Measurements from ENCODE around the gene GAD2.
"Not testable (repeated sequence)": the region's sequence is repeated elsewhere in the genome, so short reads cannot be mapped to it uniquely, and the experiment has no call there.

The GAD2 gene

DNA sequence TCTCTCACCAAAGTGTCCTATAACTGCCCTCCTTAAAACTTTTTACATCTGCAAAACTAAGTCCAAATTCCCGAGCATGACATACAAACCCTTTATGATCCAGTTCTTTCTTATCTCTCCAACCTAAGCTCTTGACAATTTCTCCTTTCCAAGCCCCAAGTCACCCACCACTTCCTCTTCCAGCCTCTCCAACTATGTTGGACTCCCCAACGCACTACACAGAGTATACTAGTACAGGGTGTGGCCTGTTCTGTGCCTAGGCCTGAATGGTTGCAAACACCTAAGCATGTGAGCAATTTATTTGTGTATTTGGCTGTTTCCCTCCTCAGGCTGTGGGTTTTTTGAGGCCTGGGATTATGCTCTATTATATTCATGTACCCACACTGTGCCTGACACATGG is 120.4 kb downstream of the GAD2 start:
- WGBS = 69% methylated on average over 1 of the region's 2 CpGs

DNA sequence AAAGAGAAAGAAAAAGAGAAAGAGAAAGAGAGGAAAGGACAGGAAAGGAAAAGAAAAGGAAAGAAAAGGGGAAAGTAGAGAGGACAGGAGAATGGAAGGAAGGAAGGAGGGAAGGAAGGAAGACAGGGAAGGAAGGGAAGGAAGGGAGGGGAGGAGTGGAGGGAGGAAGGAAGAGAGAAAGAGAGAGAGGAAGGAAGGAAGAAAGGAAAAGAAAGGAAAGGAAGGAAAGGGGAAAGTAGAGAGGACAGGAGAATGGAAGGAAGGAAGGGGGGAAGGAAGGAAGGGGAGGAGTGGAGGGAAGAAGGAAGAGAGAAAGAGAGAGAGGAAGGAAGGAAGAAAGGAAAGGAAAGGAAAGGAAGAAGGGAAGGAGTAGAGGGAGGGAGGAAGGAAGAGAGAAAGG is 125.1 kb downstream of the GAD2 start:
- no peaks in the 10 kb centered on the region for H3K27me3 ChIP-seq (ENCODE audit: control insufficient read depth in 1 of 2, insufficient read depth in 1 of 2, low read length in 2 of 2)
- no peak overlapping the region for H2AFZ ChIP-seq (ENCODE audit: low read depth, low read length)
- no peaks in the 10 kb centered on the region for H3K79me1 ChIP-seq (replicated peaks; ENCODE audit: low read length, poor library complexity, severe bottlenecking)
- no peak overlapping the region for H2BK15ac ChIP-seq (ENCODE audit: low read depth, poor library complexity, severe bottlenecking)
- no peak overlapping the region for H2BK120ac ChIP-seq (ENCODE audit: low read depth, low read length)
- no peak overlapping the region for H4K91ac ChIP-seq (ENCODE audit: low read length)
- no peak overlapping the region for H3K18ac ChIP-seq (ENCODE audit: low read depth in 1 of 2, low read length in 2 of 2)
- H2BK12ac ChIP-seq (ENCODE audit: low read length in 2 of 2) = no peak overlapping the region
- H3K4me1 ChIP-seq (ENCODE audit: control insufficient read depth, insufficient read depth, low read depth, low read length) = no peaks in the 10 kb centered on the region
- H2AK5ac ChIP-seq (ENCODE audit: low read length, severe bottlenecking) = no peak overlapping the region
- H3K4me3 ChIP-seq (ENCODE audit: insufficient read depth in 1 of 2, low read depth in 1 of 2, low read length in 2 of 2) = no peak overlapping the region
- no peak overlapping the region for H3K14ac ChIP-seq (ENCODE audit: low read length in 2 of 2)
- no peaks in the 10 kb centered on the region for H3K36me3 ChIP-seq (ENCODE audit: control insufficient read depth in 1 of 2, insufficient read depth in 2 of 2, low read depth in 1 of 2, low read length in 2 of 2)
- H2BK5ac ChIP-seq (ENCODE audit: low read depth, low read length, poor library complexity, severe bottlenecking) = no peak overlapping the region
- no peaks in the 10 kb centered on the region for H3K9me3 ChIP-seq (ENCODE audit: control insufficient read depth, low read length)
- H3K27ac ChIP-seq (ENCODE audit: low read length, poor library complexity, severe bottlenecking) = no peak overlapping the region
- no peak overlapping the region for H4K8ac ChIP-seq (ENCODE audit: low read length)
- no peak overlapping the region for H3K23ac ChIP-seq (ENCODE audit: low read length in 2 of 2)
- no peak overlapping the region for H3K4me2 ChIP-seq (ENCODE audit: low read length, poor library complexity, severe bottlenecking)
- DNase-seq = no peak
- H3K4ac ChIP-seq (ENCODE audit: low read depth in 1 of 2, low read length in 2 of 2) = no peak overlapping the region
- no peak overlapping the region for H3K9ac ChIP-seq (ENCODE audit: low read length)

More for the DNA sequence above, 120.4 kb downstream of the GAD2 start:
- Histone ChIP-seq H3K9ac (ENCODE audit: low read length) (no peak overlapping the region), H3K4ac (ENCODE audit: low read depth in 1 of 2, low read length in 2 of 2) (no peak overlapping the region), H2BK12ac (ENCODE audit: low read length in 2 of 2) (no peak overlapping the region), H3K23ac (ENCODE audit: low read length in 2 of 2) (no peak overlapping the region), H4K91ac (ENCODE audit: low read length) (no peak overlapping the region), H2AFZ (ENCODE audit: low read depth, low read length) (no peak overlapping the region), H3K27me3 (ENCODE audit: control insufficient read depth in 1 of 2, insufficient read depth in 1 of 2, low read length in 2 of 2) (peaks cover 0 to 1% of the 10 kb centered on the region in 2 experiments), H4K8ac (ENCODE audit: low read length) (no peak overlapping the region), H3K18ac (ENCODE audit: low read depth in 1 of 2, low read length in 2 of 2) (no peak overlapping the region), H3K9me3 (ENCODE audit: control insufficient read depth, low read length) (peaks cover 5% of the 10 kb centered on the region), H3K4me1 (ENCODE audit: control insufficient read depth, insufficient read depth, low read depth, low read length) (peaks cover 4% of the 10 kb centered on the region), H2BK120ac (ENCODE audit: low read depth, low read length) (no peak overlapping the region), H3K36me3 (ENCODE audit: control insufficient read depth in 1 of 2, insufficient read depth in 2 of 2, low read depth in 1 of 2, low read length in 2 of 2) (no peaks in the 10 kb centered on the region), H2AK5ac (ENCODE audit: low read length, severe bottlenecking) (no peak overlapping the region), H3K27ac (ENCODE audit: low read length, poor library complexity, severe bottlenecking) (no peak overlapping the region), H3K14ac (ENCODE audit: low read length in 2 of 2) (no peak overlapping the region), H3K4me3 (ENCODE audit: insufficient read depth in 1 of 2, low read depth in 1 of 2, low read length in 2 of 2) (no peak overlapping the region), H3K4me2 (ENCODE audit: low read length, poor library complexity, severe bottlenecking) (no peak overlapping the region), H2BK5ac (ENCODE audit: low read depth, low read length, poor library complexity, severe bottlenecking) (no peak overlapping the region), H2BK15ac (ENCODE audit: low read depth, poor library complexity, severe bottlenecking) (no peak overlapping the region), H3K79me1 (replicated peaks; ENCODE audit: low read length, poor library complexity, severe bottlenecking) (no peaks in the 10 kb centered on the region)
- no peak for DNase-seq

DNA sequence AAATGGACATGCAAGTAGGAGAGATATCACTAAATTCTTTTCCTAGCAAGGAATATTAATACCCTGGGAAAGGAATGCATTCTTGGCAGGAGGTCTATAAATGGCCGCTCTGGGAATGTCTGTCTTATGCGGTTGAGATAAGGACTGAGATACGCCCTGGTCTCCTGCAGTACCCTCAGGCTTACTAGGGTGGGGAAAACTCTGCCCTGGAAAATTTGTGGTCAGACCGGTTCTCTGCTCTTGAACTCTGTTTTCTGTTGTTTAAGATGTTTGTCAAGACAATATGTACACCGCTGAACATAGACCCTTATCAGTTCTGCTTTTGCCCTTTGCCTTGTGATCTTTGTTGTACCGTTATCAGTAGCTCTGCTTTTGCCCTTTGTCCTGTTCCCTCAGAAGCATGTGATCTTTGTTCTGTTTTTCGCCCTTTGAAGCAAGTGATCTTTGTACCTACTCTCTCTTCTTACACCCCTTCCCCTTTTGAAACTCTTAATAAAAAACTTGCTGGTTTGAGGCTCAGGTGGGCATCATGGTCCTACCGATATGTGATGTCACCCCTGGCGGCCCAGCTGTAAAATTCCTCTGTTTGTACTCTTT is 132.3 kb downstream of the GAD2 start:
- H4K91ac ChIP-seq (ENCODE audit: low read length); H2BK5ac ChIP-seq (ENCODE audit: low read depth, low read length, poor library complexity, severe bottlenecking); H2BK12ac ChIP-seq (ENCODE audit: low read length in 2 of 2); H3K4me2 ChIP-seq (ENCODE audit: low read length, poor library complexity, severe bottlenecking); H3K9ac ChIP-seq (ENCODE audit: low read length); H2BK120ac ChIP-seq (ENCODE audit: low read depth, low read length); H3K27ac ChIP-seq (ENCODE audit: low read length, poor library complexity, severe bottlenecking); H3K4me1 ChIP-seq (ENCODE audit: control insufficient read depth, insufficient read depth, low read depth, low read length); H3K4ac ChIP-seq (ENCODE audit: low read depth in 1 of 2, low read length in 2 of 2); H3K36me3 ChIP-seq (ENCODE audit: control insufficient read depth in 1 of 2, insufficient read depth in 2 of 2, low read depth in 1 of 2, low read length in 2 of 2); H3K18ac ChIP-seq (ENCODE audit: low read depth in 1 of 2, low read length in 2 of 2); H3K79me1 ChIP-seq (replicated peaks; ENCODE audit: low read length, poor library complexity, severe bottlenecking); DNase-seq; H2AK5ac ChIP-seq (ENCODE audit: low read length, severe bottlenecking); H3K27me3 ChIP-seq (ENCODE audit: control insufficient read depth in 1 of 2, insufficient read depth in 1 of 2, low read length in 2 of 2); H2AFZ ChIP-seq (ENCODE audit: low read depth, low read length); H3K23ac ChIP-seq (ENCODE audit: low read length in 2 of 2); H4K8ac ChIP-seq (ENCODE audit: low read length); H2BK15ac ChIP-seq (ENCODE audit: low read depth, poor library complexity, severe bottlenecking); H3K4me3 ChIP-seq (ENCODE audit: insufficient read depth in 1 of 2, low read depth in 1 of 2, low read length in 2 of 2); H3K9me3 ChIP-seq (ENCODE audit: control insufficient read depth, low read length); H3K14ac ChIP-seq (ENCODE audit: low read length in 2 of 2): not testable (repeated sequence)
- 88% methylated on average over 8 of the region's 9 CpGs for WGBS
